GM21390 (cell line): Measurements from ENCODE around the gene PPIP5K2.
"Not testable (repeated sequence)": the region's sequence is repeated elsewhere in the genome, so short reads cannot be mapped to it uniquely, and the experiment has no call there.

Source experiments
- ATAC-seq: cut with Tn5 transposase; IDR thresholded peaks from one replicate; pipeline ENCODE4 v1.9.1; 2021; ENCODE audit not compliant: unreplicated experiment

Gene PPIP5K2

GRCh38 chr5:103205991-103206700 is 86.0 kb downstream of the PPIP5K2 start:
- no peak for ATAC-seq

- no peak for ATAC-seq
Measured at GRCh38 chr5:103207011-103207410, 86.9 kb downstream of the PPIP5K2 start.

GRCh38 chr5:103207653-103208052 is 87.6 kb downstream of the PPIP5K2 start:
- ATAC-seq: no peak

- no peak for ATAC-seq
Measured at GRCh38 chr5:103208460-103208859, 88.4 kb downstream of the PPIP5K2 start.

GRCh38 chr5:103209065-103209464 is 89.0 kb downstream of the PPIP5K2 start:
- no peak for ATAC-seq

- ATAC-seq: no peak
Measured at GRCh38 chr5:103210952-103211351, 90.9 kb downstream of the PPIP5K2 start.

GRCh38 chr5:103211576-103212561 is 91.8 kb downstream of the PPIP5K2 start:
- peak; percentile 91 for ATAC-seq

- no peak for ATAC-seq
Measured at GRCh38 chr5:103216137-103216536, 96.0 kb downstream of the PPIP5K2 start.

GRCh38 chr5:103216697-103217096 is 96.6 kb downstream of the PPIP5K2 start:
- no peak for ATAC-seq

GRCh38 chr5:103217101-103217500 is 97.0 kb downstream of the PPIP5K2 start:
- no peak for ATAC-seq

- ATAC-seq: no peak
Measured at GRCh38 chr5:103218164-103218563, 98.1 kb downstream of the PPIP5K2 start.

- ATAC-seq: not testable (repeated sequence)
Measured at GRCh38 chr5:103219074-103219473, 99.0 kb downstream of the PPIP5K2 start.

- ATAC-seq: no peak
Measured at GRCh38 chr5:103223031-103223955, 103.2 kb downstream of the PPIP5K2 start.

GRCh38 chr5:103224118-103224893 is 104.2 kb downstream of the PPIP5K2 start:
- ATAC-seq: peak; percentile 99

- peak; percentile 17 for ATAC-seq
Measured at GRCh38 chr5:103224894-103225246, 104.8 kb downstream of the PPIP5K2 start.

- ATAC-seq: no peak
Measured at GRCh38 chr5:103228061-103228460, 108.0 kb downstream of the PPIP5K2 start.

GRCh38 chr5:103228588-103228987 is 108.5 kb downstream of the PPIP5K2 start:
- ATAC-seq: no peak

- peak; percentile 83 for ATAC-seq
Measured at GRCh38 chr5:103232393-103232999, 112.4 kb downstream of the PPIP5K2 start.

GRCh38 chr5:103234239-103234975 is 114.3 kb downstream of the PPIP5K2 start:
- ATAC-seq: no peak
